ENCODE data around the gene CSRNP2. TPM values are rescaled to one million over a fixed set of nuclear protein-coding genes. Genes with fewer than 3 reads are reported as not detected.

The CSRNP2 gene
- total and polyA plus RNA-seq, 2 of the 4 experiments (the other 2 are of a cell fraction), result 14.0 to 21.7 TPM

- CTCF ChIA-PET, result no interaction called here
- no peak overlapping the region for H2AFZ ChIP-seq (replicated peaks; ENCODE audit: low read length, poor library complexity)
- H3K56ac ChIP-seq (ENCODE audit: extremely low read depth, insufficient read depth, low read length), result no peak overlapping the region
- dilution Hi-C loops (cut with HindIII; ENCODE audit: low sequenced_read_pairs, unreplicated experiment) (no loop called here), intact Hi-C loops (cut with micrococcal nuclease) (loop anchor here (10.0 kb wide), 1 partner anchor 258 kb away; the partner anchor contains the start of gene CELA1), in situ Hi-C loops (cut with MboI; ENCODE audit: low sequenced_read_pairs) (loop anchor here (10.0 kb wide), 1 partner anchor 258 kb away; the partner anchor contains the start of gene CELA1)
- H2BK5ac ChIP-seq (ENCODE audit: low read depth, low read length, poor library complexity, severe bottlenecking), result no peak overlapping the region
- POLR2A ChIA-PET (ENCODE audit: unreplicated experiment), result no interaction called here
- peaks cover 4 to 12% of the 10 kb centered on the region in 2 experiments; a peak in 3 of 4 replicates for H3K79me1 ChIP-seq (ENCODE audit: low read depth in 1 of 2, low read length in 2 of 2)
- no peaks in the 10 kb centered on the region for H3K9me1 ChIP-seq (ENCODE audit: insufficient read depth, low read length)
- H2AK5ac ChIP-seq (ENCODE audit: low read depth, low read length), result no peak overlapping the region
- H4K91ac ChIP-seq (ENCODE audit: insufficient read depth, low read depth, low read length), result no peak overlapping the region
- H3K4ac ChIP-seq (ENCODE audit: low read depth, low read length), result no peak overlapping the region
- H2BK120ac ChIP-seq (ENCODE audit: low read depth, low read length), result no peak overlapping the region
- H3K14ac ChIP-seq (replicated peaks; ENCODE audit: low read depth, low read length), result no peak overlapping the region
- ATAC-seq (ENCODE audit: low read depth) (no peak), DNase-seq (no peak)
- no peak overlapping the region for H3K4me3 ChIP-seq (ENCODE audit: insufficient read depth, low read depth, low read length)
- H3K27ac ChIP-seq (ENCODE audit: insufficient read depth, low read length), result no peak overlapping the region
- H4K20me1 ChIP-seq (ENCODE audit: insufficient read depth, low read length), result peaks cover 11% of the 10 kb centered on the region
- no peaks in the 10 kb centered on the region; the same call in 1 of the 2 replicates for H3K36me3 ChIP-seq (ENCODE audit: control insufficient read depth, insufficient read depth, low read length)
- H3K4me2 ChIP-seq (ENCODE audit: low read depth, low read length), result no peak overlapping the region
- H2BK20ac ChIP-seq (ENCODE audit: low read depth, low read length), result no peak overlapping the region
- H3K4me1 ChIP-seq (ENCODE audit: control insufficient read depth, insufficient read depth, low read length), result peaks cover under 1% of the 10 kb centered on the region; the same call in 1 of the 2 replicates
- BruUV-seq (replicated peaks), result no TSS peak
- H3K27me3 ChIP-seq (ENCODE audit: control insufficient read depth, insufficient read depth, low read length), result no peaks in the 10 kb centered on the region
- no peak overlapping the region for H3K23ac ChIP-seq (ENCODE audit: low read depth, low read length)
- H3K9ac ChIP-seq (ENCODE audit: low read depth, low read length), result no peak overlapping the region
- H3K9me3 ChIP-seq (ENCODE audit: control insufficient read depth, insufficient read depth, low read length), result no peaks in the 10 kb centered on the region
- no peak overlapping the region for H4K5ac ChIP-seq (ENCODE audit: low read depth, low read length)
- H4K8ac ChIP-seq (ENCODE audit: low read depth in 2 of 2, low read length in 2 of 2), result no peak overlapping the region
- TF ChIP-seq CEBPB (IDR thresholded peaks at IDR 0.05; ENCODE audit: low read depth, low read length), result peak; percentile 88
- no peak for TF ChIP-seq CHD1 (IDR thresholded peaks at IDR 0.05; ENCODE audit: low read depth, low read length)
- no peak for TF ChIP-seq CTCF (conservative IDR thresholded peaks at IDR 0.05; ENCODE audit: low read depth, low read length)
- no peak for TF ChIP-seq SMC3 (IDR thresholded peaks at IDR 0.05; ENCODE audit: low read depth, low read length)
- H3K18ac ChIP-seq (ENCODE audit: low read depth, low read length), result no peak overlapping the region
- H2BK15ac ChIP-seq (ENCODE audit: low read depth, low read length), result no peak overlapping the region
- H2AK9ac ChIP-seq (replicated peaks; ENCODE audit: low read depth, low read length, poor library complexity), result no peak overlapping the region
- 100% methylated on average over 5 of the region's 10 CpGs; no CpG with 5 or more reads in 1 of the 2 experiments for WGBS, 2 experiments (ENCODE audit: extremely low coverage in 2 of 2, insufficient read length in 1 of 2)
These were observed 3.5 kb upstream of the CSRNP2 start for GRCh38 chr12:51086933-51087332.
